Fibroblast of mammary gland (primary cell): ENCODE data around the gene FHOD3.
A peak's percentile ranks its signal among the peaks of the same experiment; 100 is the strongest.

ENCODE experiments used
- DNase-seq: peaks from one replicate; pipeline ENCODE4 v3.0.0-alpha.2; 2010; ENCODE audit warnings: low read depth
- H3K4me3 ChIP-seq: 2 replicates; pipeline ENCODE4 v1.5.1; 2011; ENCODE audit warnings: low read depth, mild to moderate bottlenecking, low read length, moderate library complexity; ENCODE audit not compliant: control insufficient read depth
- TF ChIP-seq, protein P1 (sequence below): conservative IDR thresholded peaks from 2 replicates; pipeline ENCODE4 v1.5.1; 2011; ENCODE audit warnings: low read depth, low read length, inconsistent platforms; ENCODE audit not compliant: control insufficient read depth, insufficient read depth

FHOD3 gene

DNA sequence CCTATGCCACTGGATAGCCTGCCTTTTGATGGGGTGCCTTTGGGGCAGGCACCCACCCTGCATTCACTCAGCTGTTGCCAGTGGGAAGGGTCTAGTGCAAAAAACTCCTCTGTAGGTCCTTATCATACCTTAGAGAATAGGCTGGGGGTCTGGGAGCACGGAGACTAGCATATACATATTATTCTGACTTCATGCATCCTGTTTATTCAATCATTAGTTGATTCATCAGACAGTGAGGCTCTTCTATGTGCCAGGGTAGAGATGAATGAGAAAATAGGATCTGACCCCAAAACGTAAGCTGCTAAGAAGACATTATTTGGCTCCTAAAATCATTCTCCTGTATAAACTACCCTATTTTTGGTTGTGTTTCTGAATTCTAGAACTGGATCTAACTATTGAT, 378.0 kb downstream of the FHOD3 start:
- TF ChIP-seq, protein P1, sequence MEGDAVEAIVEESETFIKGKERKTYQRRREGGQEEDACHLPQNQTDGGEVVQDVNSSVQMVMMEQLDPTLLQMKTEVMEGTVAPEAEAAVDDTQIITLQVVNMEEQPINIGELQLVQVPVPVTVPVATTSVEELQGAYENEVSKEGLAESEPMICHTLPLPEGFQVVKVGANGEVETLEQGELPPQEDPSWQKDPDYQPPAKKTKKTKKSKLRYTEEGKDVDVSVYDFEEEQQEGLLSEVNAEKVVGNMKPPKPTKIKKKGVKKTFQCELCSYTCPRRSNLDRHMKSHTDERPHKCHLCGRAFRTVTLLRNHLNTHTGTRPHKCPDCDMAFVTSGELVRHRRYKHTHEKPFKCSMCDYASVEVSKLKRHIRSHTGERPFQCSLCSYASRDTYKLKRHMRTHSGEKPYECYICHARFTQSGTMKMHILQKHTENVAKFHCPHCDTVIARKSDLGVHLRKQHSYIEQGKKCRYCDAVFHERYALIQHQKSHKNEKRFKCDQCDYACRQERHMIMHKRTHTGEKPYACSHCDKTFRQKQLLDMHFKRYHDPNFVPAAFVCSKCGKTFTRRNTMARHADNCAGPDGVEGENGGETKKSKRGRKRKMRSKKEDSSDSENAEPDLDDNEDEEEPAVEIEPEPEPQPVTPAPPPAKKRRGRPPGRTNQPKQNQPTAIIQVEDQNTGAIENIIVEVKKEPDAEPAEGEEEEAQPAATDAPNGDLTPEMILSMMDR, result no peak
- no peak for DNase-seq
- H3K4me3 ChIP-seq, result no peak overlapping the region

DNA sequence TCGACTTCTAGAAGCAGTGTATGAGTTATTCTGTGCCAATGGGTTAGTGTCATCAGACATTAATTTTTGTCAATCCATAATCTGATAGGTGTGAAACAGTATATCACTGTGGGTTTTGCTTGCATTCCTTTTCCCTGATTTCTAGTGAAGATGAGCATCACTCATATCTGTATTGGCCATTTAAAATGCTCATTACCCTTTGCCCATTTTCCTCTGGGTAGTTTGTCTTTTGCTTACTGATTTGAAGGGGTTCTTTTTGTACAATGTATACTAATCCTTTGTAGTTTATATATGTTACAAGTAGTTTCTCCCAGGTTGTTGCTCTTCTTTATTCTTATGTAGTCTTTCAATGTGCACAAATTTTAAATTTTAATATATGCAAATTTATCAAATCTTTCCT, 379.1 kb downstream of the FHOD3 start:
- TF ChIP-seq, protein P1, result no peak
- no peak for DNase-seq
- H3K4me3 ChIP-seq, result no peak overlapping the region

DNA sequence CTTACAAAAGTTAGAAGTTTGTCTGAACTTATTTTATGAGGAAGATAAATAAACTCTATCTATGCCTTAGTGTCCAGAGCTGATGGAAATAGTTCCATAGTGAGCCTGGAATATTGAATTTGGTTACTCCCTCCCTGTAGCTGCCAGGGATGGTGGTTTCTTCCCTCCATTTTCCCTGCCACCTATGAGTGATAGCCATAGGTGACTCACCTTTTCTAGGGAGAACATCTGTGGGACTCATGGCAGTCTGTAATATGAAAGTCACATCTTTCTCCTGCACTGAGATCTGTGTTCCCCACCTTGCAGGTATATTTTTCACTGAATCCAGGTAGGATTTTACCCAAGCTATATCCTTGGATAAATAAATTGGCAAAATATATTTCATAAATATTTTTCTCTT, 382.5 kb downstream of the FHOD3 start:
- DNase-seq, result no peak
- no peak overlapping the region for H3K4me3 ChIP-seq
- TF ChIP-seq, protein P1, result no peak

DNA sequence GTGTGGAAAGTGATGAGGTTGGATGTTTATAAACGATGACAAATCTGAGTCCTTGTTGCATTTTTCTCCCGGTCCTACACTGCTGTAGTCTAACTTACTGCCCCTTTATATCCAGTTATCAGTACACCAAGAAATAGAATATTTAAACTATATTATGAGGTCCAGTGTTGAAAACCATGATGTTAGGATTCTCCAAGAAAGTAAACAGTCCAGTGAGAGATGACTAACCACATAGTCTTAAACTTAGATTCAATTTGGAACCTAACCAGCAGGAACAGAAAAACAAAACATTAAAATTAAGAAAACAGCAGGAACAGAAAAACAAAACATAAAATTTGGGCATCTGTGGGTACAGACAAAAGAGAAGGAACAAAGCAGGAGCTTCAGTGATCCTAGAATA, 388.1 kb downstream of the FHOD3 start:
- TF ChIP-seq, protein P1, result no peak
- H3K4me3 ChIP-seq, result no peak overlapping the region
- peak; percentile 34 for DNase-seq

DNA sequence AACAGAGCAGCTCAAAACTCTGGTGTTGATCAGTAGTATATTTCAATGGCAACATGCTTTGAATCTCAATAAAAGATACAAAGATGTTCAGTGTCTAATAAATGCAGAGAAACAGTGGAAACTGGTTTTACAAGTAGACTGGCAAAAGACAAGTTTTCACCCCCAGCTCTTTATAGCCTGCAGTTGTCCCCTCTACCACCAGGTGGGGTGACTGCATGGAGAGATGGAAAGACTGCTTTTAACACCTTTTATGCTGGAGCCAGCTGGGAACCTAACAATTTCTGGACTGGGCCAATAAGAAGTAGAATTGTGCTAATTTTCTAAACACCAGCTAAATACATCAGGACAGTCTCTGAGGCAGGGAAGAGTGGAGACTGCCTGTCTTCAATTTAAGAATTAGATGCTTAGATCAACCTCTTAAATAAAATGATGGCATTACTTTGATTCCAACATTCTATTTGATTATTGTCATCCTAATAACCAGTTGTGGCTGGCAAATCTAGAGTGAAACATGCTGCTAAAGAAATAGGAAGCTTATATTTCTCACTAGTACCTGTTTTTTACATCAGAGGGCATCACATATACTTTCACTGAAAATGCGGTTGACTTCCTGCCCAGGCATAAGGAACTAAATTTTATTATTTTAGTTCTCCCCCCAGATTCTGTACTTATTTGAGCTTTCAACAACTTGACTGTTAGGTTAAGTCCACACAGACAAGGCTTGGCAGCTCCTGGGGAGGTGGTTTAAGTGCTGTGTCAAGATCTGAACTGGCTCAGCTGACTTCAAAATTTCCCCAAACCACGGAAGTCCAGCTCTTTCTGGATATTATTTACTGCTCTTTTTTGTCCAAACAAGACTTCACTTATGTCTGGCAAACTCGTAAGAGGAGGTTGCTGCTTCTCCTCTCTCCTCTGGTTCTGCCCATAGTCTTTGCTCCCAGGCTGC, 390.8 kb downstream of the FHOD3 start:
- DNase-seq, result peak; percentile 75
- H3K4me3 ChIP-seq, result no peak overlapping the region
- TF ChIP-seq, protein P1, result peak; percentile 99

DNA sequence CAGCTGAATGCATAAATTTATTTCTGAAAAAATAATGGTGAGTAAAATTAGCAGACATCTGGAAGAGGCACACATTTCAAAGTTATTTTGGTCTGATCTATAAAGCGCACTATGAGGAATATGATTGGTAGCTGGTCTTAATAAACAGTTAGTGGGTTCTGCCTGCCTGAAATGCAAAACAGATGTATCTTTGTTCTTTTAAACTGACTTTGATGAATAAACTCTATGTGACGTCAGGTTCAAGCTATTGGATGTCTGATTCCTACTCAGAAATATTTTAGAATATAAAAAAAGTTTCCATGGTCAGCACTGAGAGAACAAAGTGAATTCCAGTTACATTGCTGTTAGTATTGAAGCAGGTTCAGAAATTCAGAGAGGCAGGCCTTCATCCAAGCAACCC, 394.9 kb downstream of the FHOD3 start:
- TF ChIP-seq, protein P1, result no peak
- peak; percentile 94 for DNase-seq
- peak overlapping the region; percentile 33 for H3K4me3 ChIP-seq
